Activated naive CD4-positive, alpha-beta T cell treated with Interleukin-2 at 50 U/mL for 16 hours (primary cell): ENCODE measurements around the gene IWS1.
"Not testable (repeated sequence)": the region's sequence is repeated elsewhere in the genome, so short reads cannot be mapped to it uniquely, and the experiment has no call there.

Experiments
- DNase-seq: peaks from one replicate; pipeline ENCODE4 v3.0.0-alpha.2; 2020

IWS1 gene

GRCh38 chr2:127560201-127560930 is 34.1 kb upstream of the IWS1 start:
- DNase-seq: no peak

- no peak for DNase-seq
Observed at GRCh38 chr2:127559454-127559853, 33.2 kb upstream of the IWS1 start.

- no peak for DNase-seq
Observed at GRCh38 chr2:127558911-127559310, 32.6 kb upstream of the IWS1 start.

GRCh38 chr2:127552846-127553245 is 26.6 kb upstream of the IWS1 start:
- DNase-seq: no peak

GRCh38 chr2:127552336-127552735 is 26.0 kb upstream of the IWS1 start:
- DNase-seq: no peak

- DNase-seq: no peak
Observed at GRCh38 chr2:127551221-127551930, 25.1 kb upstream of the IWS1 start.

GRCh38 chr2:127546797-127547196 is 20.5 kb upstream of the IWS1 start:
- DNase-seq: no peak

GRCh38 chr2:127545796-127546195 is 19.5 kb upstream of the IWS1 start:
- no peak for DNase-seq

GRCh38 chr2:127545189-127545588 is 18.9 kb upstream of the IWS1 start:
- no peak for DNase-seq

GRCh38 chr2:127543013-127543501 is 16.8 kb upstream of the IWS1 start:
- DNase-seq: not testable (repeated sequence)

GRCh38 chr2:127542231-127542630 is 15.9 kb upstream of the IWS1 start:
- DNase-seq: no peak

GRCh38 chr2:127541809-127542208 is 15.5 kb upstream of the IWS1 start:
- no peak for DNase-seq

GRCh38 chr2:127537644-127538043 is 11.4 kb upstream of the IWS1 start:
- DNase-seq: no peak

GRCh38 chr2:127536707-127537541 is 10.6 kb upstream of the IWS1 start:
- no peak for DNase-seq

- no peak for DNase-seq
Observed at GRCh38 chr2:127535918-127536317, 9.6 kb upstream of the IWS1 start.

GRCh38 chr2:127535422-127535901 is 9.2 kb upstream of the IWS1 start, which contains the start of gene MYO7B:
Gene MYO7B (plus strand): TSS chr2:127535683. CDS start chr2:127559723, 24,040 bp downstream.
- DNase-seq: no peak

- no peak for DNase-seq
Observed at GRCh38 chr2:127532296-127532695, 6.0 kb upstream of the IWS1 start.

GRCh38 chr2:127531221-127531648 is 4.9 kb upstream of the IWS1 start:
- no peak for DNase-seq

- no peak for DNase-seq
Observed at GRCh38 chr2:127530245-127531140, 4.2 kb upstream of the IWS1 start.

GRCh38 chr2:127529416-127529815 is 3.1 kb upstream of the IWS1 start:
- DNase-seq: not testable (repeated sequence)

GRCh38 chr2:127528487-127528886 is 2.2 kb upstream of the IWS1 start:
- DNase-seq: no peak
